CD4-positive, alpha-beta T cell treated with Interleukin-6 for 4 hours (primary cell): ENCODE measurements around the gene PPP2R3C.
A peak's percentile ranks its signal among the peaks of the same experiment; 100 is the strongest.
"Not testable (repeated sequence)": the region's sequence is repeated elsewhere in the genome, so short reads cannot be mapped to it uniquely, and the experiment has no call there.

ENCODE experiments used
- DNase-seq: peaks from one replicate; pipeline ENCODE4 v3.0.0-alpha.2; 2020; ENCODE audit warnings: mixed read lengths

The PPP2R3C gene

DNA sequence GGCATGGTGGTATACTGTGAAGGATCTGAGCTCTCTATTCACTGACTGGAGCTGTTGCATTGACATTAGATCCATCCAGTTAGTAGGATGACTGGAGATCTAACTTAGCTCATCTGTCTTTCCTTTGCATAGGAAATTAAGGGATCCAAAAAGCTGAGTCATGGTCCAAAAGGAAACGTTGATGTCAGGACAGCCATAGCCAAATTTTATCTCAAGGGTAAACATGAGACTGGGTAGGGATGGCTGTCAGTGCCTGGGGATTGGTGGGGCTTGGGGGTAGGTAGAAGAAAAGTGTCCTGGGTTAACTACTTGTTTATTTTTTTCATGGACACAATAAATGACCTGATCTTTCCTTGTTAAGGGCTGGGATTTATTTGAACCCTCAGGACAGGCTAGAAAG lies 71.1 kb downstream of the PPP2R3C start:
- DNase-seq, result no peak

DNA sequence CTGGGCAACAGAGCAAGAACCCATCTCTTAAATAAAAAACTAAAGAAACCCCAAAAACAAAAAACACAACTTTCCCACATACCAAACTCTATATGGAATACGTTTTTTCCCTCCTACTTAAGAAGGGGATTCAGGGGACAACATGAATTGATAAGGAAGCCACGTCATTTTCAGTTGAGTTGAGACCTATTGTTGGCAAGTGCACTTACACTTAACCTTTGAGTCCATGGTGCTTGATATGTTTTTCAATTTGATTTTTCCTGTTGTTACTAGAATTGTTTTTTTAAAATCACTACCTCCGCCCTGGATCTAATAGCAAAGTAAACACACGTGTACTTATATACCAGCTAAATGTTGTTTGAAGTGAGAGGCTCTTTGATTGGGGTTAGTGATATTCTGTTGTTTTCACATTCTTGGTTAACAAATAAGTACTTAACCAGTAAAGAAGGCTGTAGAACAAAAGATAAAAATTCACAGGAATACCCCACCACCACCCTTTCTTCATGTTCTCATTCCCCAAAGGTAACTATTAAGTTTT lies 73.7 kb downstream of the PPP2R3C start:
- DNase-seq, result no peak

DNA sequence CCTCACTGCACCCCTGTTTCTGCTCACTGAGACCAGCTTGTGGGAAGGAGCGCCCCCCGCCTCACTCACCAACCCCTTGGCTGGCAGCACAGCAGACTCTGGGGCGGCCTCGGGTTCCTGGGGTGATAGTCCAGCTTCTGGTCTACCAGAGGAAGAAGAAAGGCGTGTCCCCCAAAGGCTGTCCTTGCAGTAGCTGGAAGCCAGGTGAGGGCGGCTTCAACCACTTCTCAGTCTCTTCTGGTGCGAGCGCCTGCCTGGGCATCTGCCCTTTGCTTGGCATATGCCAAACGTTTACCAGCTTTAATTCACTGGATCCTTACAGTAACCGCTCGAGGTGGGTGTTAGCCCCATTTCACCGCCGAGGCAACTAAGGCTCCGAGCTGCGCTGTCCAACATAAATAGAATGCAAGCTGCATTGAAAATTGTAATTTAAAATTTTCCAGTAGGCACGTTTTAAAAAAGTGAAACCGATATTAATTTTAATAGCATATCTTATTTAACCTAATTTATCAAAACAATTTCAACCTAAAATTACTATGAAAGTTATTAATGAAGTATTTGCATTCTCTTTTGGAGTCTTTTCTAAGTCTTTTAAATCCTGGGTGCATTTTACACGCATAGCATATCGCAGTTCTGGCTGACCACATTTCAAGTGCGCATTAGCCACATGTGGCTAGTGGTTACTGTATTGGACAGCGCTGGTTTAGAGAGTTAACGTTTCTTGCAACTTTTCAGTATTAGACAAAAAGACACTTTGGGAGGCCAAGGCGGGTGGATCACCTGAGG lies 74.8 kb downstream of the PPP2R3C start:
- no peak for DNase-seq

DNA sequence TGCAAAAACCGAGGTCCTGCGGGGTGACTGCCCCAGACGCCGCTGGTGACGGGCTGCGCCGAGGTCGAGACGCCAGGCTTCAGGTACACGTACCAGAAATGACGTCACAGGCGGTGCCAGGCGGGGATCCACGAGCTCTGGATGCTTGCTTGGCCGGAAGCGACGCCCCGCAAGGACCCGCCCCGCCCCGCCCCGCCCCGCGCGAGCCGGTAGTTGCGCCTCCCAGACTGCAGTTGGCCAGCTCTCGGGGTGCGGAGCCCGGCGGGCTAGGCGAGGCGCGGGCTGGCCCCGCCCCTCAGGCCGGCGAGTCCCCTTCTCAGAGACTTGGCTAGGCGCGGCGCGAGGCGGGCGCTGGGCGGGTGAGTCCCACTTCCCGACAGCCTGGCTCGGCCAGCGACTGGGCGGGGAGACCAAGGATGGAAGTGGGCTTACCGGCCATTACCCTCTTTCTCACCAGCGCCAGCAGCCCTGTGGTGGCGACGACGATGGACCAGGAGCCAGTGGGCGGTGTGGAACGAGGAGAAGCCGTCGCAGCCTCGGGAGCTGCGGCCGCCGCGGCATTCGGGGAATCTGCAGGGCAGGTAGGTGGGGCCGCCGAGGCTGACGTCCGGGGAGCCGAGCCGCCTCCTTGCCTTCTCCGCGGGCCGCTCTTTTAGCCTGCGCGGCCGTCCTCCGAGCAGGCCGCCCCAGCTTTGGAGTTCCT lies 75.6 kb downstream of the PPP2R3C start, which contains the start of gene FAM177A1:
FAM177A1 (plus strand) TSS at position 225 of the 703 bp plus-strand sequence; CDS start at position 417, 192 bp downstream.
- peak; percentile 100 for DNase-seq

DNA sequence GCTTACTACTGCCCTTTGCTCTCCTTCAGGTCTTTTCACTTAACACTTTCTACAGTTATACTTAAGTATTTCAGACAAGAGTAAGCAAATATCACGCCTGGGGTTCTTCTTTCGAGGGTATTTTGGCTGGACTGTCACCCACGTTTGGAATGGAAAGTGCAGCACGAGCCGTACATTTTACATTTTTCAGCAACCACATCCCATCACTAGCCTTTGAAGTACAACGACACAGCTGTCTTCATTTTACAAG lies 76.1 kb downstream of the PPP2R3C start:
- no peak for DNase-seq

DNA sequence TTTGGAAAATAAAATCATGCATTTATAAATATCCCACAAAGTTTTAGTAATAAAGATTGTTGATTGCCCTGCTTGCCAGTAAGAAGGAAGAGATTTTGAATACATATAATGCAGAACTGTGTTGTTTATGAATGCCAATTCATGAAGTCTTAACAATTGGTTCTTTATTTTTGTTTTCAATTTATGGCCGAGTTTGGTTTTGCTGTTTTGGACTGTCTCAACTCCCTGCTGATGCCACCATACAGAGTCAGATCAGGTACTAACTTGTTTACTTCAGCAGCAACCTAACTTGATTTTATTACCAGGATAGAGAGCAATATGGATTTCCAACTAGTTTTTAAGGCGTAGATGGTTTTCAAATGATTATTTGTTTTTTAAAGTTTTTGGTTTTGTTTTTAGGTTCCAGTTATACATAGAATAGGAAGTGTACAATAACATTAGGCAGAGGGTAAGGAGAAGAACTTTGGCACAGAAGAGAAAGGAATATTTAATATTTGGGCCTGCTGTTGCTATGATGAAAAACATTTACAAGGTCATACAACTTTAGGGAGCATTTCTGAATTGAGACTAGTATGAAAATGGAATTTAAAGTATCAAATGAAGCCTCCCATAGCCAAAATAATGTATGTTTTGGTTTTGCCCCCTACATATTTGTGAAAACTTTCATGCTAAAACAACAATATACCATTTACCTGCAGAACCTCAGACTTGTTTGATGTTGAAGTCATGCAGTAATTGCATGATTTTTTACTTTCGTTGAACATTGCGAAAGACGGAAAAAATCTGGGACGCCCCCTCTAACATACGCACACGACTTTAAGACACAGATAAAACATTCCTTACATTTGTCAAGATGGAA lies 76.6 kb downstream of the PPP2R3C start:
- no peak for DNase-seq

DNA sequence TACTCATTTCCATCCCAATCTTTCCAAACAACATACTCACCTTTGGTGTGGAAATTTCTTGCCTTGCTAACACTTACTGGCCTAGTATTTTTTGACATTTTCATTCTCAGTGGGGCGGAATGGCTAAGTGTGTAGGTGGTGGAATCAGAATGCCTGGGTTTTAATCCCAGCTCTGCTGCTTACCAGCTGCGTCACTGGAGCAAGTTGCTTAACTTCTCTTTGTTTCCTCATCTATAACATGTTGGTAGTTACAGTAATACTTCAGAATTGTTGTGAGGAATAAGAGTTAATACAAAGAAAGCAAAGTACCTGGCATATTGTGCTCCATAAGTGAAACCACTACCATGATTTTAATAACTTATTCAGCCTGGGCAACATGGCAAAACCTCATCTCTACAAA lies 78.7 kb downstream of the PPP2R3C start:
- no peak for DNase-seq

DNA sequence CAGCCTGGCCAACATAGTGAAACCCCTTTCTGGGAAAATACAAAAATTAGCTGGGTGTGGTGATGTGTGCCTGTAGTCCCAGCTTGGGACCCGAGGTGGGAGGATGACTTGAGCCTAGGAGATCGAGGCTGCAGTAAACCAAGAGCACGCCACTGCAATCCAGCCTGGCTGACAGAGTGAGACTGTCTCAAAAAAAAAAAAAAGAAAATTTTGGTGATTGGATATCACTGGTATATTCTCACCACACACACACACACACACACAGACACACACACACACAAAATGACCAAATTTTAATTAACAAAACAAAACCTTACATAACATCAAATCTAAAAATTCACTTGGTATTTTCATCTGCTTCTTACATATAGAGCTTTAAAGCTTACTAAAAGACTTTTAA lies 79.2 kb downstream of the PPP2R3C start:
- DNase-seq, result no peak

DNA sequence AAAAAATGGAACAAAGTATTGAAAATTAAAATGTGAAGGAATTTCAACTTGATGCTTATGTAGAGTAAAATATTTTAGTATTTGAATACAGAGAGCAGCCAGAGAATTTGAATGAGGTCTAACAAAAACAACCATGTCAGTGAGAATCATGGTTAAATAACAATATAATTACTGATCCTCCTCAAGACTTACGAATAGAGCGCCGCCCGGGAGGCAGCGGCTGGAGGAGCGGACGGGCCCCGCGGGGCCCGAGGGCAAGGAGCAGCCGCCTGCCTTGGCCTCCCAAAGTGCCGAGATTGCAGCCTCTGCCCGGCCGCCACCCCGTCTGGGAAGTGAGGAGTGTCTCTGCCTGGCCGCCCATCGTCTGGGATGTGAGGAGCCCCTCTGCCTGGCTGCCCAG lies 83.5 kb downstream of the PPP2R3C start:
- DNase-seq, result not testable (repeated sequence)
